Small intestine (tissue), 7 donors: ENCODE data around the gene TEDDM1. TPM values are rescaled to one million over a fixed set of nuclear protein-coding genes. Genes with fewer than 3 reads are reported as not detected.
"Not testable (repeated sequence)": the region's sequence is repeated elsewhere in the genome, so short reads cannot be mapped to it uniquely, and the experiment has no call there.

ENCODE experiments used
- DNase-seq, 2 donors: peaks; one replicate each; pipeline versions ENCODE4 v3.0.0 to v3.0.0-alpha.2; 2013
- FAIRE-seq: peaks from 2 replicates; lab custom pipeline; 2012; peaks lifted over from hg19 to GRCh38; lab: Jason Lieb, UNC
- H3K27ac ChIP-seq, 3 donors: one replicate each; pipeline ENCODE4 v1.5.1; 2013; ENCODE audit warnings: low read length in 2 of 3, mild to moderate bottlenecking in 2 of 3, control low read depth in 1 of 3, inconsistent platforms in 1 of 3, low read depth in 1 of 3, moderate library complexity in 1 of 3
- H3K27me3 ChIP-seq, 3 donors: one replicate each; pipeline ENCODE4 v1.6.1; 2013; ENCODE audit warnings: low read length in 3 of 3, inconsistent platforms in 1 of 3; ENCODE audit not compliant: control insufficient read depth in 3 of 3, insufficient read depth in 3 of 3
- H3K36me3 ChIP-seq, 3 donors: one replicate each; pipeline ENCODE4 v1.6.1; 2013; ENCODE audit warnings: low read length in 3 of 3, inconsistent platforms in 1 of 3, low read depth in 1 of 3, mild to moderate bottlenecking in 1 of 3, moderate library complexity in 1 of 3; ENCODE audit not compliant: control insufficient read depth in 3 of 3, insufficient read depth in 2 of 3
- H3K4me1 ChIP-seq, 3 donors: one replicate each; pipeline ENCODE4 v1.6.1; 2013; ENCODE audit warnings: low read length in 2 of 3, inconsistent platforms in 1 of 3, low read depth in 1 of 3, mild to moderate bottlenecking in 1 of 3, moderate library complexity in 1 of 3; ENCODE audit not compliant: control insufficient read depth in 3 of 3, insufficient read depth in 2 of 3
- H3K4me3 ChIP-seq, 3 donors: one replicate each; pipeline ENCODE4 v1.5.1; 2013; ENCODE audit warnings: low read length in 3 of 3, control low read depth in 1 of 3, inconsistent platforms in 1 of 3, low read depth in 1 of 3, mild to moderate bottlenecking in 1 of 3, moderate library complexity in 1 of 3
- H3K9me3 ChIP-seq, 2 donors: one replicate each; pipeline ENCODE4 v1.6.1; 2013; ENCODE audit warnings: low read depth in 1 of 2, low read length in 1 of 2; ENCODE audit not compliant: control insufficient read depth in 2 of 2, insufficient read depth in 1 of 2
- WGBS, 3 donors: extraction: QIAGEN DNeasy Blood & Tissue Kit; methylation state at CpG; one replicate each; pipeline ENCODE4 v1.1.7; 2013; 5-methylcytosine and 5-hydroxymethylcytosine counted together
- polyA plus RNA-seq, 4 donors: library from polyadenylated mRNA; stranded (reverse) in 3 of 4; unstranded in 1 of 4; fragments of 200-250 nt in 3 of 4; fragments of 120-200 nt in 1 of 4; gene quantifications; one replicate each; pipeline versions ENCODE4 v1.2.1 to v1.2.3, GENCODE V29; 2013
- donor health status: healthy with polysubstance abuse.
- donor health status: control.
- donor health status: control.
- donor health status: Bipolar disorder and iron deficiency.
- donor health status: healthy.

The TEDDM1 gene
- polyA plus RNA-seq, 4 donors, result 0.16 TPM; not detected in 3

DNA sequence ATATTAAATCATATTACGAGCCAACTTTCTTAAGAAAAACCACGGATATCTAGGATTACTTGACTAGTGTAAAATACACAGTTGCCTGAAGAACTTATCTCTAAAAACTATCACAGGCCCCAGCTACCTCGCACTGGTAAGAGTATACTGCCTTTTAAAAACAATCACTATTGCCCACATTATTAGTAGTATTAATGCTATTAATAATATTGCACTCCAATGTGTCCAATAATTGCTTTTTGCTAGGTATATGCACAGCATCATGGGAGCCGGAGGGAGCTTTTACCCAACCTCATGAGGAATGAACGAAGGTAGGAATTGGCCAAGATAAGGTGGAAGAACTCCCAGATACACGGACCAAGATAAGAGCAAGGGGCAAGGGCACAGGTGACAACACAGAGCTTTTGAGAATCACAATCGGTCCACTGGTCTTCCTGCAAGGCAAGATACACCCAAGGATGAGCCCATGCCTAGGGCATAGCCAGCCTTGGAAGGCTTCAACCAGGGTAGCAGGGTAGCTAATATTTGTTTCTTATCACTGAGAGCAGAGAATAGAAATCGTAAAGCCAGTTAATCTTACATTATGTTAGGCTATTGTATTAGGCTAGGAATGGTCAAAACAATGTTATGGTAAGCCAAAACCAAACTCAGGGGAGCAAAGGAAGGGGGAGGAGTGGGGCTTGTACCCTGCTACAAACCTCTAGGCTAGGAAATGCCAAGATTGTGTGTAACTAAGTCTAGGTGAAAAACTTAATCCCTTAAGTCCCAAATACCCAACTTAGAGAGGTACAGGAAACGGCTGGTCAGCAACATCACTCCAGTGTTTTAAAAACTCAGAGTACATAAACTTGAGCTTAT is 18.3 kb downstream of the TEDDM1 start:
- DNase-seq (no peak), FAIRE-seq (no peak)
- Histone ChIP-seq H3K27me3 (no peaks in the 10 kb centered on the region), H3K27ac (no peak overlapping the region), H3K36me3 (peaks cover 0 to 31% (median 24%) of the 10 kb centered on the region in 3 donors), H3K4me1 (no peaks in the 10 kb centered on the region), H3K4me3 (no peak overlapping the region), H3K9me3 (no peaks in the 10 kb centered on the region)
- 76 to 82% (median 77%) methylated on average over 9 of the region's 9 CpGs for WGBS, 3 donors

DNA sequence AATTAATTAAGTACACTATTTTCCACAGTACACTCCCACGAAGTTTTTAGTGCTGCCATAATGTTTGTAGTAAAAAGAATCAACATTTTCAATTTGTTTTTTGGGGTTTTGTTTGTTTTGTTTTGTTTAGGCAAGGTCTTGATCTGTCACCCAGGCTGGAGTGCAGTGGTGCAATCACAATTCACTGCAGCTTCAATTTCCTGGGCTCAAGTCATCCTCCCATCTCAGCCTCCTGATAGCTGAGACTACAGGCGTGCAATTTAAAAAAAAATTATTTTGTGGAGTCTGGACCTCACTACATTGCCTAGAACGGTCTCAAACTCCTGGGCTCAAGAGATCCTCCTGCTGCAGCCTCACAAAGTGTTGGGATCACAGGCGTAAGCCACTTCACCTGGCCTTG is 20.3 kb downstream of the TEDDM1 start:
- FAIRE-seq, result no peak
- no peak for DNase-seq
- H3K9me3 ChIP-seq, result no peaks in the 10 kb centered on the region
- H3K36me3 ChIP-seq, result peaks cover 0 to 14% (median 10%) of the 10 kb centered on the region in 3 donors
- no peak overlapping the region for H3K4me3 ChIP-seq
- no peaks in the 10 kb centered on the region for H3K27me3 ChIP-seq
- H3K4me1 ChIP-seq, result no peaks in the 10 kb centered on the region
- H3K27ac ChIP-seq, result no peak overlapping the region
- 73 to 78% (median 76%) methylated on average over 4 of the region's 4 CpGs for WGBS, 3 donors

DNA sequence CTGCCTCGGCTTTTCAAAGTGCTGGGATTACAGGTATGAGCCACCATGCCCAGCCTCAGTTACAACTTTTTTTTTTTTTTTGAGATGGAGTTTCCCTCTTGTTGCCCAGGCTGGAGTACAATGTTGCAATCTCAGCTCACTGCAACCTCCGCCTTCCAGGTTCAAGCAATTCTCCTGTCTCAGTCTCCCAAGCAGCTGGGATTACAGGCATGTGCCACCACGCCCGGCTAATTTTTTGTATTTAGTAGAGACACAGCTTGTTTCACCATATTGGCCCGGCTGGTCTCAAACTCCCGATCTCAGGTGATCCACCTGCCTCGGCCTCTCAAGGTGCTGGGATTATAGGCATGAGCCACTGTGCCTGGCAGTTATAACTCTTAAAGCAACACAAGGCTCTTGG is 20.7 kb downstream of the TEDDM1 start:
- DNase-seq, H3K27me3 ChIP-seq, H3K4me1 ChIP-seq, H3K27ac ChIP-seq, FAIRE-seq, H3K4me3 ChIP-seq, H3K9me3 ChIP-seq: not testable (repeated sequence)
- 86 to 94% (median 93%) methylated on average over 7 of the region's 7 CpGs for WGBS, 3 donors
- peaks cover 0 to 13% (median 7%) of the 10 kb centered on the region in 3 donors for H3K36me3 ChIP-seq

DNA sequence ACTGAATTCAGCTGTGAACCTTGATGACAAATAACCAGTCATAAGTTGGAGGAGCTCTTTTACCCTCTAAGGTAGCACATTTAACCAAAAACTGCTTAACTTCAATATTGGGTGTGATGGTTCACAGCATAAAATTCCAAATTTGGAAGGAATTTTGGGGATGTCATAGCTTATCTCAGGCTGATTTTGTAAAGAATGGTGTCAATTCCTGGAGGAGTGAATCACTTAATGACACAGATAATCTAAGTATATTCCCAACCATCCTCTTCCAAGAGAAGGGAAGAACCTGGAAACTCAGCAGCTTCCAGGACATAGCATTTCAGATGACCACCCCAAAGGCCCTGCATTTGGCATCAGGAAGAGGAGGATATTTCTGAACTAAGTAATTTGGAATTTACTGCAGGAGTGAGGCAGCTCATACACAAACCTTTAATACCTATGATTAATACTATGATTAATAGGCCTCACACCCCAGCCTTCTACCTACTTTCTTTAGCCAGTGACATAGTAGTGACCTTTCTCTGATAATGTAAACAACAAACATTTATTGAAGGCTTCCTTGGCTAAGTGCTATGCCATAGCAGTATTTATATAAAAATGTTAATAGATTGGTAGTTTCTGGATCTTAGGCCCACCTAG is 23.4 kb downstream of the TEDDM1 start:
- no peak for DNase-seq
- no peaks in the 10 kb centered on the region for H3K36me3 ChIP-seq
- no peaks in the 10 kb centered on the region for H3K4me1 ChIP-seq
- no peaks in the 10 kb centered on the region for H3K9me3 ChIP-seq
- FAIRE-seq, result no peak
- H3K4me3 ChIP-seq, result no peak overlapping the region
- H3K27me3 ChIP-seq, result no peaks in the 10 kb centered on the region
- H3K27ac ChIP-seq, result no peak overlapping the region

DNA sequence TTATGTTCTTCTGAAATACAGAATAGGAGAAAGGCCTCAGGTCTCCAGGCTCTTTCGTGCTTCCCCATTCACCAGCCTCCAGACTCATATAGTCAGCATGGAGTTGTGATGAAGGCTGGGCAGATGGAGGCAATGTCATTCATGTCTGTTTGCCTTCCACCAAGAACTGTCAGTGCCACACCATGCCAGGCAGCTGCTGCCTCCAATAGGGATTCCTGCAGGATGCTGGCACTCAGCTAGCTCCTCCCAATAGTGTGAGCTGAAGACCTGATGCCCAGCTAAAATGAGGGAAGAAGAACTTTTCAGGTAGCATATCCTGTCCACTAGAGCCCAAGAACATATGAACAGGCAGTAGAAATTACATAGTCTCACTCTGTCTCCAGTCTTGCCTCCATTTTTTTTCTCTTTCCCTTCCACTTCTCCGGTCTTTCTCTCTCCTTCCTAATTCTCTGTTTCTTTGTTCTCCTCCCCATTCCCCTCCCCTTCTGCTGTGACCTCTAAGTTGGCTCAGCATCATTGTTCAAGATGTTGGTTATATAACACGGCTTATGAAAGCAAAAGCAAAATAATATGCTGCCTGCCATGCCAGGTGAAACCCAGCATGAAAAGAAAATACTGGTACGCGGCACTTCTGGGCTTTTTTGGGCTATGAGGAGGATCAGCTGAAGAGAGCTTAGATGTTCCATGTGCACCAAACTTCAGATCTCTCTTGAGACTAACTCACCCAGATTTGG is 26.2 kb downstream of the TEDDM1 start:
- no peak overlapping the region for H3K4me3 ChIP-seq
- no peak overlapping the region for H3K27ac ChIP-seq
- no peaks in the 10 kb centered on the region for H3K27me3 ChIP-seq
- WGBS, 3 donors, result 72 to 77% (median 74%) methylated on average over 5 of the region's 5 CpGs
- no peaks in the 10 kb centered on the region for H3K36me3 ChIP-seq
- no peak for DNase-seq
- no peaks in the 10 kb centered on the region for H3K9me3 ChIP-seq
- H3K4me1 ChIP-seq, result no peaks in the 10 kb centered on the region
- no peak for FAIRE-seq

DNA sequence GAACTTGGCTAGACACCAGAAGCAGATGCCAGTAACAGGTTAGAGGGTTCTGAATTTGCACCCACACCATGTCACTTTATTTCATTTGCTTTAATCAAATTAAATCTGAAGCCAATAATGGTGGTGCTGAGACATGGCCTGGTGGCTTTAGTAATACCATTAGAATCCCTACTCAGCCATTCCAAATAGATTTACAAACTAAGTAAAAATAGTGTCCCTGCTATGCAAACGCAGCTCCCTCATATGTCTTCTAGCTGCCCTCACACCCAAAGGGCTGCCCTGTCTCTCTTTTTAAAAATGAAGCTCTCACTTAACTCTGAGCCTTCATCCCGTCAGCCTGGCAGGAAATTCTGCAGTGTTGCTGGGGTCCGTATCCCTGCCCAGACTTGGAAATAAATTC is 29.9 kb downstream of the TEDDM1 start:
- DNase-seq, result no peak
- 61 to 67% (median 65%) methylated on average over 3 of the region's 3 CpGs for WGBS, 3 donors
- no peak overlapping the region for H3K27ac ChIP-seq
- H3K4me3 ChIP-seq, result no peak overlapping the region
- H3K36me3 ChIP-seq, result no peaks in the 10 kb centered on the region
- H3K4me1 ChIP-seq, result no peaks in the 10 kb centered on the region
- FAIRE-seq, result no peak
- H3K27me3 ChIP-seq, result no peaks in the 10 kb centered on the region
- no peaks in the 10 kb centered on the region for H3K9me3 ChIP-seq

DNA sequence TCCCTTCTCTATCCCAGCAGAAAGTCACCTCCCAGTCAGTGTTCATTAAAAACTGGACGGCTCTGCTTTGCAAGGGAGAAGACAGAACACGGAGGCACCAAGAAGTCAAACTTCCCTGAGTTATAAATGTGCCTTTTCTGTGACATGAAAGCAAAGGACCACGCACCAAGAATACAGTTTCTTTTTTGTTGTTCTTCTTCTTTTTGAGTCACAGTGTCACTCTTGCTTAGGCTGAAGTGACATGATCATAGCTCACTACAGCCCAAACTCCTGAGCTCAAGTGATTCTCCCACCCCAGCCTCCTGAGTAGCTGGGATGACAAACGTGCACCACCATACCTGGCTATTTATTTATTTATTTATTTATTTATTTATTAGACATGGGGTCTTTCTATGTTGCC is 31.6 kb downstream of the TEDDM1 start:
- no peak for DNase-seq
- H3K27ac ChIP-seq, result no peak overlapping the region
- no peaks in the 10 kb centered on the region for H3K27me3 ChIP-seq
- H3K4me1 ChIP-seq, result no peaks in the 10 kb centered on the region
- no peaks in the 10 kb centered on the region for H3K36me3 ChIP-seq
- H3K9me3 ChIP-seq, result no peaks in the 10 kb centered on the region
- H3K4me3 ChIP-seq, result no peak overlapping the region
- FAIRE-seq, result no peak
- WGBS, 3 donors, result 65 to 81% (median 76%) methylated on average over 4 of the region's 4 CpGs

DNA sequence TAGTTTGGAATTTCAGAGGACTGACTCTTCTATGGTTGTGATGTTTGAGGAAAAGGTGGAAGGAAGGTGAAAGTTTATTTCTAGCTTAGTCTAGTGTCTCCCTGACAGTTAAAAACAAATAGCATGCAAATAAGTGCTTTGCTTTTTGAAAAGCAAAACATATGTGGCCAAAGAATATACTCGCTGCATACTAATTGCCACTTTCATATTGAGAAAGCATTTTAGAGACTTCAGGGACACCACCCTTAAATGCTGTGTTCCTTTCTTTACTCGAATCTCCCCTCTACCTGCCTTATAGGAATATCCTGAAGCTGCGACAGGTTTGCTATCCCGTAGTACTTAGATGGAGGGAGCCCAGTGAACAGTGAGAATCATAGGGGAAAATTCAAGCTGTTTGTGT is 32.1 kb downstream of the TEDDM1 start:
- no peak overlapping the region for H3K4me3 ChIP-seq
- no peaks in the 10 kb centered on the region for H3K9me3 ChIP-seq
- H3K4me1 ChIP-seq, result no peaks in the 10 kb centered on the region
- FAIRE-seq (no peak), DNase-seq (no peak)
- H3K27me3 ChIP-seq, result no peaks in the 10 kb centered on the region
- WGBS, 3 donors, result 55 to 77% (median 59%) methylated on average over 4 of the region's 4 CpGs
- no peak overlapping the region for H3K27ac ChIP-seq
- H3K36me3 ChIP-seq, result no peaks in the 10 kb centered on the region
